ENCODE measurements around the gene PACSIN1. TPM values are rescaled to one million over a fixed set of nuclear protein-coding genes. Genes with fewer than 3 reads are reported as not detected.

Gene PACSIN1
- total RNA-seq, 1 experiment from 2014 or later, result 7.0 TPM

GRCh38 chr6:34544052-34544604, 78.3 kb downstream of the PACSIN1 start:
- Histone ChIP-seq H2BK5ac (ENCODE audit: insufficient read length, low read length) (no peak overlapping the region), H2AK5ac (ENCODE audit: insufficient read length, low read length) (no peak overlapping the region), H3K4me2 (ENCODE audit: insufficient read depth, insufficient read length, low read length) (no peak overlapping the region), H3K18ac (ENCODE audit: insufficient read length, low read depth, low read length) (no peak overlapping the region), H3T11ph (ENCODE audit: low read length) (no peak overlapping the region), H3K14ac (ENCODE audit: insufficient read depth, low read length) (no peak overlapping the region; the same call in 1 of the 2 replicates), H3K56ac (ENCODE audit: insufficient read length, low read depth, low read length) (no peak overlapping the region), H2AFZ (ENCODE audit: low read length) (no peak overlapping the region), H3K23ac (ENCODE audit: insufficient read length, low read depth, low read length) (no peak overlapping the region), H3K27me3 (ENCODE audit: insufficient read depth, low read length) (no peaks in the 10 kb centered on the region), H3K9ac (ENCODE audit: extremely low read depth, insufficient read length, low read length) (no peak overlapping the region), H3K79me1 (ENCODE audit: insufficient read depth, low read depth, low read length, poor library complexity, severe bottlenecking) (no peaks in the 10 kb centered on the region), H3K4ac (ENCODE audit: low read depth, low read length) (no peak overlapping the region), H2BK120ac (ENCODE audit: low read depth, low read length, poor library complexity, severe bottlenecking) (no peak overlapping the region), H3K4me1 (ENCODE audit: insufficient read depth, low read length) (no peaks in the 10 kb centered on the region), H2BK15ac (ENCODE audit: low read depth, low read length) (no peak overlapping the region), H3K23me2 (ENCODE audit: insufficient read length, low read depth, low read length, poor library complexity, severe bottlenecking) (no peaks in the 10 kb centered on the region), H4K91ac (ENCODE audit: insufficient read length, low read depth, low read length) (no peak overlapping the region), H2BK20ac (ENCODE audit: low read depth, low read length, poor library complexity, severe bottlenecking) (no peak overlapping the region), H3K9me3 (ENCODE audit: control insufficient read depth, low read depth, low read length) (no peaks in the 10 kb centered on the region), H4K8ac (replicated peaks; ENCODE audit: insufficient read length, low read depth, low read length) (no peak overlapping the region), H3K27ac (ENCODE audit: insufficient read length, low read depth, low read length) (no peak overlapping the region), H4K5ac (ENCODE audit: insufficient read length, low read depth, low read length) (no peak overlapping the region), H4K20me1 (ENCODE audit: control insufficient read depth, insufficient read depth, insufficient read length) (no peaks in the 10 kb centered on the region), H2BK12ac (ENCODE audit: insufficient read length, low read depth, low read length) (no peak overlapping the region), H3K79me2 (ENCODE audit: insufficient read depth, low read length) (no peaks in the 10 kb centered on the region)
- no peak for DNase-seq
- H3K4me1 Mint-ChIP-seq, result peaks cover 7 to 18% of the 10 kb centered on the region in 2 experiments; a peak in 3 of 4 replicates
- no peaks in the 10 kb centered on the region for H3K9me3 Mint-ChIP-seq
- no peak overlapping the region for H3K4me3 Mint-ChIP-seq
- no CpG with 5 or more reads among the region's 27 CpGs for WGBS (ENCODE audit: extremely low coverage, insufficient read length, low lambda C conversion rate)
- TF ChIP-seq CTCF (conservative IDR thresholded peaks at IDR 0.05), result no peak
- H3K36me3 Mint-ChIP-seq (ENCODE audit: insufficient read depth in 1 of 3, low read depth in 3 of 3), result no peaks in the 10 kb centered on the region
- H3K27ac Mint-ChIP-seq, result no peak overlapping the region
- no peaks in the 10 kb centered on the region; the same call in none of the 2 replicates for H3K27me3 Mint-ChIP-seq (ENCODE audit: low read depth)
